Activated B cell treated with CpG ODN at 0.5 μM for 24 hours (primary cell): Measurements from ENCODE around the gene KTN1. TPM values are rescaled to one million over a fixed set of nuclear protein-coding genes. Genes with fewer than 3 reads are reported as not detected.

Experiments
- ATAC-seq: fragments of 200-7000 bp; cut with Tn5 transposase; one replicate; pipeline ENCODE4 v1.10.0; 2021; ENCODE audit warnings: low read depth, mild to moderate bottlenecking, moderate library complexity
- CTCF ChIA-PET: fragments of 350-600 bp; sonication (Branson Sonifier 250); formaldehyde crosslinking; loops from one replicate; lab custom pipeline; 2021; ENCODE audit warnings: antibody characterized with exemption; lab: Charles Lee
- POLR2A ChIA-PET: fragments of 350-600 bp; sonication (Branson Sonifier 250); formaldehyde crosslinking; loops from one replicate; lab custom pipeline; 2021; ENCODE audit warnings: antibody characterized with exemption; lab: Charles Lee
- DNase-seq: peaks from one replicate; pipeline ENCODE4 v3.0.0; 2022
- H3K27ac Mint-ChIP-seq: one replicate; pipeline ENCODE4 v1.8.0; 2020; ENCODE audit warnings: mixed read lengths
- H3K27me3 Mint-ChIP-seq: one replicate; pipeline ENCODE4 v1.8.0; 2021; ENCODE audit warnings: mixed read lengths
- H3K36me3 Mint-ChIP-seq: one replicate; pipeline ENCODE4 v1.8.0; 2021; ENCODE audit warnings: low read depth, mixed read lengths
- H3K4me1 Mint-ChIP-seq: one replicate; pipeline ENCODE4 v1.8.0; 2021; ENCODE audit warnings: mixed read lengths
- H3K4me3 Mint-ChIP-seq: one replicate; pipeline ENCODE4 v1.8.0; 2020; ENCODE audit warnings: mild to moderate bottlenecking, mixed read lengths
- H3K9me3 Mint-ChIP-seq: one replicate; pipeline ENCODE4 v1.8.0; 2020; ENCODE audit warnings: mixed read lengths
- intact Hi-C: fragments of 100-400 bp; cut with micrococcal nuclease; formaldehyde crosslinking; loops from one replicate; pipeline ENCODE4 v1.15.1; 2024
- total RNA-seq: library from RNA; stranded (reverse); gene quantifications from 2 replicates; pipeline ENCODE4 v1.2.3, GENCODE V29; 2022
- TF ChIP-seq, protein P1 (sequence below): fragments of 200-600 bp; IDR thresholded peaks from one replicate; pipeline ENCODE4 v1.8.0; 2022; ENCODE audit warnings: antibody characterized with exemption, mild to moderate bottlenecking

KTN1 gene
- total RNA-seq, 1 donor from 2014 or later = 116 TPM

DNA sequence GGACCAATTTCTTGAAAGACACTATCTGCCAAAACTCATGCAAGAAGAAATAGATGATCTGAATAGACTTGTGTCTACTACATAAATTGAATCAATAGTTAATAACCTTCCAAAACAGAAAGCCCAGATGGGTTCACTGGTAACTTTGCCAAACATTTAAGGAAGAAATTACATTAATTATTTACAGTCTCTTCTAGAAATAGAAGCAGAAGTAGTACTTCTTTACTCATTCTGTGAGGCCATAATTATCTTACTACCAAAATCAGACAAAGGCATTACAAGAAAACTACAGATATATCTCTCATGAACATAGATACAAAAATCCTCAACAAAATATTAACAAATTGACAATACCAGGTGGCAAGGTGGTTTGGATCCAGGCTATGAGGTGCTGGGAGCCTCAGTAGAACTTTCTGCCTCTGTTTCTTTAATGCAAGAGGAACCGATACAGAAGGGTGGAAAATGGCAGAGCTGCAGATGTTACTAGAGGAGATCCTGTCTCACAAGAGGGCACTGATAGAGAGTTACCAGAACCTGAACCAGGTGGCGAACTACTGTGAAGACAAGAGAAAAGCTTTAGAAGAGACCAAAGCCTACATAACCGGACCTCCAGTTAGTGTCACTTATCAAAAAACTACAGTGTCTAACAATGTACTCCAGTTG, 33.7 kb upstream of the KTN1 start:
- intact Hi-C loops = no loop called here
- no peak overlapping the region for H3K4me3 Mint-ChIP-seq
- ChIA-PET CTCF (no interaction called here), POLR2A (no interaction called here)
- H3K36me3 Mint-ChIP-seq = no peaks in the 10 kb centered on the region
- H3K27me3 Mint-ChIP-seq = no peaks in the 10 kb centered on the region
- TF ChIP-seq, protein P1, sequence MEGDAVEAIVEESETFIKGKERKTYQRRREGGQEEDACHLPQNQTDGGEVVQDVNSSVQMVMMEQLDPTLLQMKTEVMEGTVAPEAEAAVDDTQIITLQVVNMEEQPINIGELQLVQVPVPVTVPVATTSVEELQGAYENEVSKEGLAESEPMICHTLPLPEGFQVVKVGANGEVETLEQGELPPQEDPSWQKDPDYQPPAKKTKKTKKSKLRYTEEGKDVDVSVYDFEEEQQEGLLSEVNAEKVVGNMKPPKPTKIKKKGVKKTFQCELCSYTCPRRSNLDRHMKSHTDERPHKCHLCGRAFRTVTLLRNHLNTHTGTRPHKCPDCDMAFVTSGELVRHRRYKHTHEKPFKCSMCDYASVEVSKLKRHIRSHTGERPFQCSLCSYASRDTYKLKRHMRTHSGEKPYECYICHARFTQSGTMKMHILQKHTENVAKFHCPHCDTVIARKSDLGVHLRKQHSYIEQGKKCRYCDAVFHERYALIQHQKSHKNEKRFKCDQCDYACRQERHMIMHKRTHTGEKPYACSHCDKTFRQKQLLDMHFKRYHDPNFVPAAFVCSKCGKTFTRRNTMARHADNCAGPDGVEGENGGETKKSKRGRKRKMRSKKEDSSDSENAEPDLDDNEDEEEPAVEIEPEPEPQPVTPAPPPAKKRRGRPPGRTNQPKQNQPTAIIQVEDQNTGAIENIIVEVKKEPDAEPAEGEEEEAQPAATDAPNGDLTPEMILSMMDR = no peak
- peaks cover 12% of the 10 kb centered on the region for H3K4me1 Mint-ChIP-seq
- DNase-seq (no peak), ATAC-seq (peak; percentile 34)
- H3K9me3 Mint-ChIP-seq = no peaks in the 10 kb centered on the region
- H3K27ac Mint-ChIP-seq = peak overlapping the region; percentile 73

DNA sequence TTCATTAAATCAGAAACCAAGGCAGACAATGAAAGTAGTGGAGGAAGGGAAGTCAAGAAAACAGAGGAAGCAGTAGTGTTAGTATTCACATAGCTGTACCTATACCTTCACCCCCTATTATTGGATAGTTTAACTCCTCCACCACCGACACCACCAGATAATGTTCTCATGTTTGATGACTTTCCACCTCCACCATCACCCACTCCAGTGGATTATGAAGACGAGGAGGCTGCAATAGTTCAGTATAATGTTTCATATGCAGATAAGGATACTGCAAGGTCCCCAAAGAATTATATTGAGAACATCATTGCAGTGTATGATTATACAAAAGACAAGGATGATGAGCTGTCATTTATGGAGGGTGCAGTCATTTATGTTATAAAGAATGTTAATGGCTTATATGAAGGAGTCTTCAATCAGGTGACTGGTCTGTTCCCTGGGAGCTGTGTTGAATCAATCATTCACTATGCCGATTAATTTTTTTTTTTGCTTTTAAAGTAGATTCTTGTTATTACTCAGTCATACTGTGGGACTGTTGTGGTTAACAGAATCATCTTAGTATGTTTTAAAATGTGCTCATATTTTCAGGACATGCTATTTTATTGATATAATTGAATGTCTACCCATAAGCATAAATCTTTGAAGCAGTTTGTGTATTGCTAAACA, 32.2 kb upstream of the KTN1 start:
- POLR2A ChIA-PET = no interaction called here
- CTCF ChIA-PET = interaction anchor here (0.7 kb wide), 1 partner anchor 1976 kb away, joined by 4 read pairs; no protein-coding TSS in a partner anchor
- H3K27ac Mint-ChIP-seq = no peak overlapping the region
- peaks cover 12% of the 10 kb centered on the region for H3K4me1 Mint-ChIP-seq
- intact Hi-C loops = no loop called here
- H3K9me3 Mint-ChIP-seq = no peaks in the 10 kb centered on the region
- no peak for DNase-seq
- no peaks in the 10 kb centered on the region for H3K27me3 Mint-ChIP-seq
- TF ChIP-seq, protein P1 = no peak
- no peak for ATAC-seq
- no peaks in the 10 kb centered on the region for H3K36me3 Mint-ChIP-seq
- no peak overlapping the region for H3K4me3 Mint-ChIP-seq

DNA sequence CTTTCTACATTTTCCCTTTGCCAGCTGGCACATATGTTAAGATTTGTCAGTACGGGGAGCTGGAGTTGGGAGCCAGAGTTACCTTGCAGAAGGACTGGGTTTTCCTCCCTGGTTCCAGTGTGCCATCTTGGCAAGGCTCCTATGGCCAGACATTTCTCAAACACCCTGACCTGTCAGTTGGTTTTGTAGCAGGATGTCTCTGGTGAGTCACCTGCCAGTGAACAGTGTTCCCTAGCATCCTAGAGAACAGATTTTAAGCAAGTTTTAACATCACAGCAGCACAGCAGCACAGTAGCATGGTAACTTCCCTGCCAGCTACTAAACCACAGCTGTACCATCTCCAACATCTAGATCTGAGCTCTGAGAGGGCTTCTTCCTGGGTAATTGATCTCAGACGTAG, 26.2 kb upstream of the KTN1 start:
- peaks cover 2% of the 10 kb centered on the region for H3K27me3 Mint-ChIP-seq
- H3K9me3 Mint-ChIP-seq = peaks cover 5% of the 10 kb centered on the region
- POLR2A ChIA-PET = no interaction called here
- intact Hi-C loops = no loop called here
- TF ChIP-seq, protein P1 = no peak
- no peak for ATAC-seq
- CTCF ChIA-PET = no interaction called here
- no peak overlapping the region for H3K4me3 Mint-ChIP-seq
- no peak for DNase-seq
- no peaks in the 10 kb centered on the region for H3K36me3 Mint-ChIP-seq
- H3K4me1 Mint-ChIP-seq = no peaks in the 10 kb centered on the region
- no peak overlapping the region for H3K27ac Mint-ChIP-seq

DNA sequence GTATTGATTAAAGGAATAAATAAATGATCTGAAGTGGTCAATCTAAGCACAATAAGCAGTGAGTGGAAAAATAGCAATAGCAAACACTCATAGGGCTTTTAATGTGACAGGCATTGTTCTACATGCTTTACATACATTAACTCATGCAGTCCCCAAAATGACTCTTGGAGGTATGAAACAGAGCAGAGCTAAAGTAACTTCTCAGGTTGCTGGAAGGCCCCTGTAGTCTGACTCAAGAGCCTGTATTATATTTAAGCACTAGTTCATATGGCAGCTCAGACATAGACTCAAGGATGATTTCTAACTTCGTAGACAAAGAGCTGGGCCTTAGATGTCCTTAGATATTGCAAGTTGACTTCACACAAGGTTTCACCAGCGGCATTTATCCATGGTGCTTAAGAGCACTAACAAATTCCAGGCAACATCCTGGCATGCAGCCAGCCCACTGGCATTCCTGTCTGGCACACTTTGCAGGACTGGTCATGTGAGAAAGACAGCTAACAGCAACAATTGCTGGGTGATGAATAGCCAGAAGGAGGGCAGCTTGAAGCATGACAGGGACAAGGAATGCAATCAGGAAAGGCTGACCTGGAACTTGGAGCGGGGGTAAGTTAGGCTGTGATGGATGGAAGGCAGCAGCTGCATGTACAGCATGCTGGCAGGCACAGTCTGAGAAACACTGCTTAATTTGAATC, 22.9 kb upstream of the KTN1 start:
- H3K27me3 Mint-ChIP-seq = peaks cover 2% of the 10 kb centered on the region
- intact Hi-C loops = no loop called here
- ChIA-PET CTCF (no interaction called here), POLR2A (no interaction called here)
- H3K4me3 Mint-ChIP-seq = no peak overlapping the region
- DNase-seq (no peak), ATAC-seq (no peak)
- H3K36me3 Mint-ChIP-seq = no peaks in the 10 kb centered on the region
- TF ChIP-seq, protein P1 = no peak
- no peak overlapping the region for H3K27ac Mint-ChIP-seq
- no peaks in the 10 kb centered on the region for H3K4me1 Mint-ChIP-seq
- peaks cover 5% of the 10 kb centered on the region for H3K9me3 Mint-ChIP-seq

DNA sequence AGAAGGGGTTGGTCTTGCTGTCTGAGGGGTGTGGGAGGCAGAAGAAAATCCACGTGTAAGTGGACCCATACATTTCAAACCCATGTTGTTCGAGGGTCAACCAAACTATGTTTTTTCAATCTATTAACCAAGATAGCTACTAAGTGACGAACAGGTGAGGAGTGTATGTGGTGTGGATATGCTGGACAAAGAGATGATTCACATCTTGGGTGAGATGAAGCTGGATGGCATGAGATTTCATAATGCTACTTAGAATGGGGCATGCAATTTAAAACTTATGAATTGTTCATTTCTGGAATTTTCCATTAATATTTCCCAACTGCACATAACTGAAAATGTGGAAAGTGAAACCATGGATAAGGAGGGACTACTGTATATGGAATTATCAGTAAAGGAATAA, 17.9 kb upstream of the KTN1 start:
- CTCF ChIA-PET = no interaction called here
- Mint-ChIP-seq H3K9me3 (no peaks in the 10 kb centered on the region), H3K36me3 (no peaks in the 10 kb centered on the region), H3K4me1 (no peaks in the 10 kb centered on the region), H3K27me3 (no peaks in the 10 kb centered on the region), H3K27ac (no peak overlapping the region), H3K4me3 (no peak overlapping the region)
- TF ChIP-seq, protein P1 = no peak
- ATAC-seq (no peak), DNase-seq (no peak)
- POLR2A ChIA-PET = no interaction called here
- intact Hi-C loops = no loop called here
